Uterus (tissue), 2 donors: Measurements from ENCODE around the gene NOL4L.

ENCODE experiments used
- POLR2A ChIP-seq, 2 donors: fragments of 450-650 bp; IDR thresholded peaks; one replicate each; pipeline ENCODE4 v1.6.1; 2016; ENCODE audit warnings: antibody characterized with exemption in 2 of 2, mild to moderate bottlenecking in 1 of 2, moderate library complexity in 1 of 2
- TF ChIP-seq, protein P1 (sequence below), 4 experiments: fragments of 200-600 bp in 2 of 4; fragments of 450-650 bp in 2 of 4; sonication (generic) in 2 of 4; IDR thresholded peaks; one replicate each; pipeline ENCODE4 v1.5.1; 2016 to 2019; ENCODE audit warnings: antibody characterized with exemption in 4 of 4, mild to moderate bottlenecking in 2 of 4, moderate library complexity in 1 of 4

DNA sequence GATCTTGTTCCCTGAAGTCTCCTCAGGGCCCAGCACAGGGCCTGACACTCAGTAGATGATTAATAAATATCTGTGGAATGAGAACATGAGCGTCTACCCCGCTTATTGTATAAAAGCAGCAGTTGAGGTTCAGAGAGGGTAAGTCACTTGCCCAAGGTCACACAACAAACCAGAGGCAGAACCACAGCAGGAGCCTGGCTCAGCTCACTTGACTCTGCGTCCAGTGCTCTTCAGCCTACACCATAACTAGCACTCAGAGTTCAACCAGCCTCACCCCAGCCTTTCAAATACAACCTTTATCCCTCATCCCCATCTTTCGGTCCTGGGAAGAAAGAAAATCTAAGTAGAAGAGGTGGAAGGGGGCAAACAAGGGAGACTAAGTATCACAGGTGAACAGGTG lies 24.9 kb upstream of the NOL4L start:
- TF ChIP-seq, protein P1, sequence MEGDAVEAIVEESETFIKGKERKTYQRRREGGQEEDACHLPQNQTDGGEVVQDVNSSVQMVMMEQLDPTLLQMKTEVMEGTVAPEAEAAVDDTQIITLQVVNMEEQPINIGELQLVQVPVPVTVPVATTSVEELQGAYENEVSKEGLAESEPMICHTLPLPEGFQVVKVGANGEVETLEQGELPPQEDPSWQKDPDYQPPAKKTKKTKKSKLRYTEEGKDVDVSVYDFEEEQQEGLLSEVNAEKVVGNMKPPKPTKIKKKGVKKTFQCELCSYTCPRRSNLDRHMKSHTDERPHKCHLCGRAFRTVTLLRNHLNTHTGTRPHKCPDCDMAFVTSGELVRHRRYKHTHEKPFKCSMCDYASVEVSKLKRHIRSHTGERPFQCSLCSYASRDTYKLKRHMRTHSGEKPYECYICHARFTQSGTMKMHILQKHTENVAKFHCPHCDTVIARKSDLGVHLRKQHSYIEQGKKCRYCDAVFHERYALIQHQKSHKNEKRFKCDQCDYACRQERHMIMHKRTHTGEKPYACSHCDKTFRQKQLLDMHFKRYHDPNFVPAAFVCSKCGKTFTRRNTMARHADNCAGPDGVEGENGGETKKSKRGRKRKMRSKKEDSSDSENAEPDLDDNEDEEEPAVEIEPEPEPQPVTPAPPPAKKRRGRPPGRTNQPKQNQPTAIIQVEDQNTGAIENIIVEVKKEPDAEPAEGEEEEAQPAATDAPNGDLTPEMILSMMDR (IDR thresholded peaks at IDR 0.05), result no peak
- TF ChIP-seq POLR2A (IDR thresholded peaks at IDR 0.05), result no peak
